Astrocyte of the spinal cord (primary cell): ENCODE measurements around the gene COLEC11.
"Not testable (repeated sequence)": the region's sequence is repeated elsewhere in the genome, so short reads cannot be mapped to it uniquely, and the experiment has no call there.

ENCODE experiments used
- DNase-seq: peaks from one replicate; pipeline ENCODE4 v3.0.0; 2011; ENCODE audit warnings: low read depth, low spot score
- H3K4me3 ChIP-seq: 2 replicates; pipeline ENCODE4 v1.5.1; 2011; ENCODE audit warnings: low read depth, mild to moderate bottlenecking, low read length, moderate library complexity
- in situ Hi-C: cut with HindIII; loops from 2 replicates; pipeline ENCODE4 v1.10.0; 2017; ENCODE audit warnings: low sequenced_read_pairs
- TF ChIP-seq, protein P1 (sequence below): IDR thresholded peaks from 2 replicates; pipeline ENCODE4 v1.5.1; 2012; ENCODE audit warnings: low read depth, mild to moderate bottlenecking, low read length, inconsistent platforms

Gene COLEC11

GRCh38 chr2:3604207-3604877, 9.4 kb downstream of the COLEC11 start:
- no peak for DNase-seq
- TF ChIP-seq, protein P1, sequence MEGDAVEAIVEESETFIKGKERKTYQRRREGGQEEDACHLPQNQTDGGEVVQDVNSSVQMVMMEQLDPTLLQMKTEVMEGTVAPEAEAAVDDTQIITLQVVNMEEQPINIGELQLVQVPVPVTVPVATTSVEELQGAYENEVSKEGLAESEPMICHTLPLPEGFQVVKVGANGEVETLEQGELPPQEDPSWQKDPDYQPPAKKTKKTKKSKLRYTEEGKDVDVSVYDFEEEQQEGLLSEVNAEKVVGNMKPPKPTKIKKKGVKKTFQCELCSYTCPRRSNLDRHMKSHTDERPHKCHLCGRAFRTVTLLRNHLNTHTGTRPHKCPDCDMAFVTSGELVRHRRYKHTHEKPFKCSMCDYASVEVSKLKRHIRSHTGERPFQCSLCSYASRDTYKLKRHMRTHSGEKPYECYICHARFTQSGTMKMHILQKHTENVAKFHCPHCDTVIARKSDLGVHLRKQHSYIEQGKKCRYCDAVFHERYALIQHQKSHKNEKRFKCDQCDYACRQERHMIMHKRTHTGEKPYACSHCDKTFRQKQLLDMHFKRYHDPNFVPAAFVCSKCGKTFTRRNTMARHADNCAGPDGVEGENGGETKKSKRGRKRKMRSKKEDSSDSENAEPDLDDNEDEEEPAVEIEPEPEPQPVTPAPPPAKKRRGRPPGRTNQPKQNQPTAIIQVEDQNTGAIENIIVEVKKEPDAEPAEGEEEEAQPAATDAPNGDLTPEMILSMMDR, result no peak
- in situ Hi-C loops, result no loop called here
- no peak overlapping the region for H3K4me3 ChIP-seq

- TF ChIP-seq, protein P1, result no peak
- H3K4me3 ChIP-seq, result no peak overlapping the region
- in situ Hi-C loops, result no loop called here
- no peak for DNase-seq
Observed at GRCh38 chr2:3604991-3605961, 10.4 kb downstream of the COLEC11 start.

DNA sequence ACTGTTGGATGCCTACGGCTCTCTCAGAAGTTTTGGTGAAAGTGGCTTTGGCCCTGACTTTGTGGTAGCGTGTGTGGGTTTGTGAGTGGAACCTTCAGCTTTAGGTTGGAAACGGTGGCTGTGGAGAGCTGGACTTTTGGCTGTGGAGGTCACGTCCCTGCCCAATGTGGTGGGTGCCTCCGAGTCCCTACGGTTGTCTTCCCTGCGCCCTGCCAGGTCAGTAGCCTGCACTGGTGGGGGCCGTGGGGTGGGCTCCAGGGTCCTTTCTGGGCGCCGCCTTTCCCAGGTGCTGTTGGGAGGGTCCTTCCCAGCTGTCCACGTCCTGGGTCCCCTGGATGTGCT, 11.1 kb downstream of the COLEC11 start:
- no peak overlapping the region for H3K4me3 ChIP-seq
- TF ChIP-seq, protein P1, result no peak
- in situ Hi-C loops, result no loop called here
- DNase-seq, result no peak

- no peak for DNase-seq
- TF ChIP-seq, protein P1, result no peak
- H3K4me3 ChIP-seq, result no peak overlapping the region
- in situ Hi-C loops, result no loop called here
Observed at GRCh38 chr2:3606370-3607201, 11.7 kb downstream of the COLEC11 start.

DNA sequence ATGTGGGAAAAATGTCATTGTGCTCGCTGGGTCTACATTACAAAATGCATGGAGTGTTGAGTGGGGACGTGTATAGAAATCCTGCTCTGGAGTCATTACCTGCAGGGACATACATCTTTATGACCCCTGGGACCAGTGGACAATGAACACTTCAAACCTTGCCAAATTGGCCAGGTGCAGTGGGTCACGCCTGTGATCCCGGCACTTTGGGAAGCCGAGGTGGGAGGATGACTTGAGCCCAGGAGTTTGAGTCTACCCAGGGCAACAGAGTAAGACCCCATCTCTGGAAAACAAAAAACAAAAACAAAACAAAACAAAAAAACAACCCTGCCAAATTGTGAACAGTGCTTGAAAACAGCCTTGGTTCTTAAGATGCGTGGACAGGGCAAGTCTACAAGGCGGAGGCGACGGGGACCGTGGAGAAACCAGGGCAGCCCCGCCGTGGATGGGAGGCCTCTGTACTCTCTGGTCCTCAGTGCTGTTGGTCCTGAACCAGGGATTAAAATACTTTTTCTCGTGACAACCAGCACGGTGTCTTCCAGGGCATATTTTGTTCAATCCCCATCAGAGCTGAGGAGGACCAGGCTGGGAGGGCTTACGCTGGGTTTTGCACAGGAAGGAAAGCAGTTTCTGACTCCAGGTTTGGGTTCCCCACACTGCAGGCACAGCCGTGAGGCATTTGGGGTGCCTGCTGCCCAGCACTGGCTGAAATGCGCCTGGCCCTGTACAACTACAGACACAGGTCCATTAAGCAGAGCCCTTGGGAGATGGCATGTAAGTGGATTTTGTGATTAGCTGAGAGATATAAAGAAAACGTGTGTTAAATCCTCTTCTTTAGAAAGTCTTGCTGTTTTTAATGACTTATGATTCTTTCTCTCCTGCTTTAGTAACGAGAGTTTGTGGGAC, 13.7 kb downstream of the COLEC11 start:
- TF ChIP-seq, protein P1, result no peak
- H3K4me3 ChIP-seq, result no peak overlapping the region
- in situ Hi-C loops, result no loop called here
- no peak for DNase-seq

DNA sequence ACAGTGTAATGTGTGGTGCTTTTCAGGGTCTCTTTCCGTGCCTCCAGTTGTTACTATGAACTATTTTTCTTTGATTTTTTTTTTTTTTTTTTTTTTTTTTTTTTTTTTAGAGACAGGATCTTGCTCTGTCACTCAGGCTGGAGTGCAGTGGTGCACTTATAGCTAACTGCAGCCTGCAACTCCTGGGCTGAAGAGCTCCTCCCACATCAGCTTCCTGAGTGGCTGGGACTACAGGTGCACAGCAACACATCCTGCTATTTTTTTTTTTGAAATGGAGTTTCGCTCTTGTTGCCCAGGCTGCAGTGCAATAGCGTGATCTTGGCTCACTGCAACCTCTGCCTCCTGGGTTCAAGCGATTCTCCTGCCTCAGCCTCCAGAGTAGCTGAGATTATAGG, 14.4 kb downstream of the COLEC11 start:
- DNase-seq, H3K4me3 ChIP-seq, in situ Hi-C loops: not testable (repeated sequence)
